ENCODE data around the gene KDM5B. TPM values are rescaled to one million over a fixed set of nuclear protein-coding genes. Genes with fewer than 3 reads are reported as not detected.

KDM5B gene
- total and polyA plus RNA-seq, 2 of the 8 experiments (the other 6 are each of a cell fraction or from before 2014, with no cell fraction given) = 73.3 to 210 TPM

DNA sequence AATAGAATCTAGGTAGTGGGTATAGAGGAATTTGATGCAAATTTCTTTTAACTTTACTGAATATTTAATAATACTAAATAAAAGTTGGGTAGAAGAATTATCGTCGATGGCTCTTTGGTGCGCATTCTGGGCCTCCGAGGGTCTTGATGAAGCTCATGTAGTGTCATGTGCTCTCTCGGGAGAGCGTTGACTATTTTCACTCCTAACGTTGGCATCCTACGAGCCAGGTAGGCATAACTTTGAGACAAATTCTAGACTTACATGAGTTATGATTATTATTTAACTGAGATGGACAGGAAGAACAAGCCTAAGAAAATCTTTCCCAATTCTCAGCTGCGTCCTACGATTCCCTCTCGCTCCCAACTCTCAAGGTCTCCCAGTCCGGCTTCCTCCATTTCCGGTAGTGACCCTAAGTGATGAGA, 2.0 kb upstream of the KDM5B start:
- WGBS, 2 experiments (ENCODE audit: extremely low coverage in 1 of 2, insufficient coverage in 1 of 2, insufficient read length in 1 of 2, insufficient replicate concordance in 2 of 2, low coverage in 1 of 2, low lambda C conversion rate in 2 of 2, missing lambda C conversion rate in 1 of 2) = 8% methylated on average over 13 of the region's 13 CpGs; no CpG with 5 or more reads in 1 of the 2 experiments
- Histone ChIP-seq H2AK5ac (ENCODE audit: low read depth, low read length) (no peak overlapping the region), H3K9me3 (ENCODE audit: insufficient read depth in 2 of 2, low read depth in 1 of 2, low read length in 1 of 2) (no peaks in the 10 kb centered on the region), H4K5ac (ENCODE audit: insufficient read length, low read depth, low read length) (no peak overlapping the region), H2BK20ac (ENCODE audit: low read length) (no peak overlapping the region), H3K9ac (replicated peaks in 1 of 4; ENCODE audit: extremely low read depth in 1 of 4, low read depth in 3 of 4, low read length in 3 of 4) (peak overlapping the region in 3 of 4 experiments; percentile 21 to 61 (median 40); a peak in 3 of 7 replicates), H3K56ac (replicated peaks; ENCODE audit: insufficient read length, low read depth, low read length) (no peak overlapping the region), H4K8ac (ENCODE audit: extremely low read depth, insufficient read depth, low read length) (no peak overlapping the region), H3K79me1 (ENCODE audit: low read depth, low read length) (no peaks in the 10 kb centered on the region), H2BK15ac (ENCODE audit: low read length) (peak overlapping the region; percentile 40; the same call in 1 of the 2 replicates), H3K4ac (replicated peaks; ENCODE audit: insufficient read length, low read depth, low read length) (no peak overlapping the region), H2BK5ac (ENCODE audit: low read depth, low read length) (peak overlapping the region; percentile 74), H2BK12ac (ENCODE audit: low read depth, low read length) (0 out of 2 replicates have a peak overlapping the region, but pooled peaks have one; percentile 60), H3K23ac (ENCODE audit: insufficient read length) (no peak overlapping the region), H4K91ac (replicated peaks; ENCODE audit: insufficient read length, low read length) (peak overlapping the region; percentile 44), H3K18ac (ENCODE audit: extremely low read depth, low read length) (peak overlapping the region; percentile 68), H3K79me2 (ENCODE audit: control insufficient read depth in 1 of 2, insufficient read depth in 2 of 2, low read length in 2 of 2) (peaks cover 19 to 39% of the 10 kb centered on the region in 2 experiments), H4K20me1 (replicated peaks in 1 of 2; ENCODE audit: control insufficient read depth in 1 of 2, insufficient read depth in 2 of 2, low read length in 2 of 2) (no peaks in the 10 kb centered on the region), H2AFZ (ENCODE audit: low read length) (0 out of 2 replicates have a peak overlapping the region, but pooled peaks have one; percentile 86), H3K4me1 (replicated peaks in 1 of 4; ENCODE audit: control insufficient read depth in 3 of 4, insufficient read depth in 4 of 4, low read length in 3 of 4) (peaks cover 15 to 22% (median 16%) of the 10 kb centered on the region in 4 experiments), H3K36me3 (ENCODE audit: control insufficient read depth in 2 of 4, insufficient read depth in 4 of 4, low read length in 3 of 4) (no peaks in the 10 kb centered on the region), H3K27me3 (replicated peaks in 1 of 4; ENCODE audit: control insufficient read depth in 3 of 4, extremely low read depth in 1 of 4, insufficient read depth in 3 of 4, low read length in 3 of 4) (peaks cover 0 to 5% (median 2%) of the 10 kb centered on the region in 4 experiments; a peak in 2 of 7 replicates), H3K27ac (ENCODE audit: low read depth, low read length) (peak overlapping the region; percentile 37), H3K4me3 (ENCODE audit: extremely low read depth in 1 of 4, insufficient read depth in 2 of 4, low read depth in 3 of 4, low read length in 4 of 4) (peak overlapping the region; percentile 49 to 84 (median 64); a peak in 7 of 8 replicates), H3K14ac (ENCODE audit: insufficient read length) (no peak overlapping the region), H2BK120ac (replicated peaks; ENCODE audit: low read depth, low read length) (peak overlapping the region; percentile 47), H3K23me2 (ENCODE audit: low read depth, low read length) (peaks cover 14% of the 10 kb centered on the region), H3K4me2 (ENCODE audit: insufficient read depth in 1 of 2, low read depth in 2 of 2, low read length in 2 of 2) (peak overlapping the region; percentile 80 to 99)
- FAIRE-seq (no peak), DNase-seq (ENCODE audit: low read depth in 1 of 2, low spot score in 2 of 2) (no peak)
- ChIA-PET CTCF (ENCODE audit: partially characterized antibody) (interaction anchor here (0.8 to 4.9 kb wide), 7 partner anchors 9 to 498 kb away, joined by 3 to 41 read pairs (median 4); no protein-coding TSS in a partner anchor), POLR2A (ENCODE audit: partially characterized antibody) (interaction anchor here (0.6 to 8.4 kb wide), 21 partner anchors 9 to 197 kb away, joined by 3 to 81 read pairs (median 8); partner anchors contain the start of genes CYB5R1, RABIF and TMEM183A)
- no peak for TF ChIP-seq TEAD4 (IDR thresholded peaks at IDR 0.05; ENCODE audit: low read depth, low read length)
- peak; percentile 81 for TF ChIP-seq SAP30 (IDR thresholded peaks at IDR 0.05; ENCODE audit: insufficient read depth, insufficient replicate concordance, low read length)

Measured in H1 (cell line).